Endothelial cell (in vitro differentiated cells): ENCODE data around the gene SMPD1. TPM values are rescaled to one million over a fixed set of nuclear protein-coding genes. Genes with fewer than 3 reads are reported as not detected.
"Not testable (repeated sequence)": the region's sequence is repeated elsewhere in the genome, so short reads cannot be mapped to it uniquely, and the experiment has no call there.

ENCODE experiments used
- DNase-seq: peaks from one replicate; pipeline ENCODE4 v3.0.0; 2021; ENCODE audit warnings: low spot score
- H3K27ac Mint-ChIP-seq: one replicate; pipeline ENCODE4 v1.8.0; 2021; ENCODE audit warnings: mixed read lengths, inconsistent platforms; ENCODE audit not compliant: unreplicated experiment
- H3K27me3 Mint-ChIP-seq: one replicate; pipeline ENCODE4 v1.8.0; 2021; ENCODE audit warnings: mild to moderate bottlenecking, moderate library complexity, mixed read lengths, inconsistent platforms; ENCODE audit not compliant: unreplicated experiment
- H3K36me3 Mint-ChIP-seq: one replicate; pipeline ENCODE4 v1.8.0; 2021; ENCODE audit warnings: mild to moderate bottlenecking, low read depth, mixed read lengths, inconsistent platforms; ENCODE audit not compliant: unreplicated experiment
- H3K4me1 Mint-ChIP-seq: one replicate; pipeline ENCODE4 v1.8.0; 2021; ENCODE audit warnings: mild to moderate bottlenecking, mixed read lengths, inconsistent platforms; ENCODE audit not compliant: unreplicated experiment
- H3K4me3 Mint-ChIP-seq: one replicate; pipeline ENCODE4 v1.8.0; 2021; ENCODE audit warnings: mild to moderate bottlenecking, mixed read lengths, inconsistent platforms; ENCODE audit not compliant: unreplicated experiment
- H3K9me3 Mint-ChIP-seq: one replicate; pipeline ENCODE4 v1.8.0; 2021; ENCODE audit warnings: mixed read lengths, inconsistent platforms; ENCODE audit not compliant: unreplicated experiment
- CTCF ChIP-seq: fragments of 200-600 bp; sonication (generic); IDR thresholded peaks from one replicate; pipeline ENCODE4 v1.5.0; 2021; ENCODE audit warnings: antibody characterized with exemption; ENCODE audit not compliant: unreplicated experiment
- total RNA-seq: library from RNA; stranded (reverse); fragmentation: NEBNext Ultra II Directional; extraction: Animal tissue kit (Norgen Biotek cat#: 25700); gene quantifications from one replicate; pipeline ENCODE4 v1.2.1, GENCODE V29; 2021; ENCODE audit not compliant: unreplicated experiment

Gene SMPD1
- total RNA-seq, 1 donor from 2014 or later: 24.8 TPM

- H3K4me3 Mint-ChIP-seq: peak overlapping the region; percentile 91
- no peak overlapping the region for H3K27ac Mint-ChIP-seq
- peaks cover 13% of the 10 kb centered on the region for H3K27me3 Mint-ChIP-seq
- H3K36me3 Mint-ChIP-seq: no peaks in the 10 kb centered on the region
- H3K4me1 Mint-ChIP-seq: peaks cover 5% of the 10 kb centered on the region
- no peak for DNase-seq
- no peaks in the 10 kb centered on the region for H3K9me3 Mint-ChIP-seq
- no peak for TF ChIP-seq CTCF
These were observed 620 bp downstream of the SMPD1 start for GRCh38 chr11:6390718-6391469.

GRCh38 chr11:6391537-6392134 lies 1.4 kb downstream of the SMPD1 start:
- peaks cover 11% of the 10 kb centered on the region for H3K27me3 Mint-ChIP-seq
- no peaks in the 10 kb centered on the region for H3K9me3 Mint-ChIP-seq
- no peak overlapping the region for H3K27ac Mint-ChIP-seq
- H3K36me3 Mint-ChIP-seq: no peaks in the 10 kb centered on the region
- H3K4me1 Mint-ChIP-seq: peaks cover 5% of the 10 kb centered on the region
- no peak for DNase-seq
- H3K4me3 Mint-ChIP-seq: no peak overlapping the region
- TF ChIP-seq CTCF: no peak

GRCh38 chr11:6392251-6392650 lies 2.0 kb downstream of the SMPD1 start:
- H3K27me3 Mint-ChIP-seq: peaks cover 11% of the 10 kb centered on the region
- H3K4me3 Mint-ChIP-seq, H3K9me3 Mint-ChIP-seq, H3K36me3 Mint-ChIP-seq, DNase-seq, H3K27ac Mint-ChIP-seq, H3K4me1 Mint-ChIP-seq: not testable (repeated sequence)

GRCh38 chr11:6393989-6394670 lies 3.9 kb downstream of the SMPD1 start:
- Mint-ChIP-seq H3K36me3 (no peaks in the 10 kb centered on the region), H3K4me1 (peaks cover 4% of the 10 kb centered on the region), H3K27ac (no peak overlapping the region), H3K9me3 (no peaks in the 10 kb centered on the region), H3K27me3 (peaks cover 12% of the 10 kb centered on the region), H3K4me3 (no peak overlapping the region)
- DNase-seq: no peak
- no peak for TF ChIP-seq CTCF

- H3K9me3 Mint-ChIP-seq: no peaks in the 10 kb centered on the region
- no peak overlapping the region for H3K4me3 Mint-ChIP-seq
- no peak for DNase-seq
- peaks cover under 1% of the 10 kb centered on the region for H3K36me3 Mint-ChIP-seq
- H3K4me1 Mint-ChIP-seq: no peaks in the 10 kb centered on the region
- peaks cover 12% of the 10 kb centered on the region for H3K27me3 Mint-ChIP-seq
- no peak for TF ChIP-seq CTCF
- no peak overlapping the region for H3K27ac Mint-ChIP-seq
These were observed 5.3 kb downstream of the SMPD1 start for GRCh38 chr11:6395470-6396060.
